Panc1 (cell line): Measurements from ENCODE around the gene COASY. TPM values are rescaled to one million over a fixed set of nuclear protein-coding genes. Genes with fewer than 3 reads are reported as not detected.
"Not testable (repeated sequence)": the region's sequence is repeated elsewhere in the genome, so short reads cannot be mapped to it uniquely, and the experiment has no call there.

Source experiments
- ATAC-seq: fragments of 200-7000 bp; cut with Tn5 transposase; 2 replicates; pipeline ENCODE4 v1.9.1; 2020; ENCODE audit warnings: mild to moderate bottlenecking, moderate library complexity
- BruUV-seq: library from RNA; stranded (reverse); fragments of 400-500 nt; replicated peaks from 2 replicates; lab custom pipeline; 2021; lab: Mats Ljungman, UMichigan
- CTCF ChIA-PET: fragments of 300-600 bp; sonication (Branson Sonifier 250); formaldehyde crosslinking; loops from one replicate; lab custom pipeline; 2022; ENCODE audit warnings: antibody characterized with exemption; lab: Charles Lee
- POLR2A ChIA-PET: fragments of 300-600 bp; sonication (Branson Sonifier 250); formaldehyde crosslinking; loops from one replicate; lab custom pipeline; 2022; ENCODE audit warnings: antibody characterized with exemption; lab: Charles Lee
- DNase-seq: peaks from one replicate; pipeline ENCODE4 v3.0.0-alpha.2; 2010; ENCODE audit warnings: low read depth, low spot score
- H3K27ac ChIP-seq: 2 replicates; pipeline ENCODE4 v1.5.1; 2011; ENCODE audit warnings: mild to moderate bottlenecking, low read length, inconsistent platforms
- H3K27me3 ChIP-seq: fragments of 200-500 bp; sonication (Bioruptor generic); 2 replicates; pipeline ENCODE4 v1.6.0; 2014; ENCODE audit warnings: low read length, inconsistent platforms; ENCODE audit not compliant: control insufficient read depth, insufficient read depth
- H3K36me3 ChIP-seq: fragments of 200-500 bp; sonication (Bioruptor generic); 2 replicates; pipeline ENCODE4 v1.5.1; 2014; ENCODE audit warnings: inconsistent platforms, mild to moderate bottlenecking, low read length, moderate library complexity; ENCODE audit not compliant: control insufficient read depth, insufficient read depth
- H3K4me1 ChIP-seq: 2 replicates; pipeline ENCODE4 v1.5.1; 2011; ENCODE audit warnings: inconsistent platforms, mild to moderate bottlenecking, low read length, moderate library complexity; ENCODE audit not compliant: control insufficient read depth, insufficient read depth
- H3K4me3 ChIP-seq, 2 experiments: 2 replicates each; pipeline ENCODE4 v1.5.1; 2011 to 2012; ENCODE audit warnings: low read depth in 2 of 2, low read length in 2 of 2, mild to moderate bottlenecking in 2 of 2, inconsistent platforms in 1 of 2, moderate library complexity in 1 of 2
- H3K9me3 ChIP-seq: fragments of 200-500 bp; sonication (Bioruptor generic); 2 replicates; pipeline ENCODE4 v1.5.1; 2014; ENCODE audit warnings: low read depth, mild to moderate bottlenecking, inconsistent platforms, low read length, moderate library complexity; ENCODE audit not compliant: control insufficient read depth, insufficient read depth
- POLR2AphosphoS5 ChIP-seq: IDR thresholded peaks from 2 replicates; pipeline ENCODE4 v1.6.1; 2012; ENCODE audit warnings: mild to moderate bottlenecking, low read depth, low read length, moderate library complexity
- SIN3A ChIP-seq: IDR thresholded peaks from 2 replicates; pipeline ENCODE4 v1.6.1; 2012; ENCODE audit warnings: low read depth, mild to moderate bottlenecking, low read length, moderate library complexity, borderline replicate concordance; ENCODE audit not compliant: insufficient read depth
- TCF7L2 ChIP-seq: IDR thresholded peaks from 2 replicates; pipeline ENCODE4 v1.6.1; 2011; ENCODE audit warnings: mild to moderate bottlenecking, low read depth, low read length, inconsistent platforms
- in situ Hi-C: cut with HindIII; loops from 2 replicates; pipeline ENCODE4 v1.10.0; 2016; ENCODE audit warnings: low sequenced_read_pairs, low pct_unique_long_range_greater_than_20kb
- intact Hi-C: fragments of 100-400 bp; cut with micrococcal nuclease; formaldehyde crosslinking; loops from one replicate; pipeline ENCODE4 v1.10.0; 2022; ENCODE audit not compliant: unreplicated experiment
- total RNA-seq: library from RNA; stranded (reverse); gene quantifications from one replicate; pipeline ENCODE4 v1.2.1, GENCODE V29; 2021; ENCODE audit not compliant: unreplicated experiment
- TF ChIP-seq, protein P1 (sequence below), 2 experiments: IDR thresholded peaks; 2 replicates each; pipeline ENCODE4 v1.6.1; 2011 to 2012; ENCODE audit warnings: low read depth in 2 of 2, control low read depth in 1 of 2, low read length in 1 of 2, mild to moderate bottlenecking in 1 of 2, moderate library complexity in 1 of 2; ENCODE audit not compliant: insufficient read depth in 1 of 2
- TF ChIP-seq, protein P2 (sequence below): fragments of 450-650 bp; IDR thresholded peaks from 2 replicates; pipeline ENCODE4 v1.5.1; 2017; ENCODE audit warnings: mild to moderate bottlenecking

The COASY gene
- total RNA-seq, 1 experiment from 2014 or later: 76.7 TPM

DNA sequence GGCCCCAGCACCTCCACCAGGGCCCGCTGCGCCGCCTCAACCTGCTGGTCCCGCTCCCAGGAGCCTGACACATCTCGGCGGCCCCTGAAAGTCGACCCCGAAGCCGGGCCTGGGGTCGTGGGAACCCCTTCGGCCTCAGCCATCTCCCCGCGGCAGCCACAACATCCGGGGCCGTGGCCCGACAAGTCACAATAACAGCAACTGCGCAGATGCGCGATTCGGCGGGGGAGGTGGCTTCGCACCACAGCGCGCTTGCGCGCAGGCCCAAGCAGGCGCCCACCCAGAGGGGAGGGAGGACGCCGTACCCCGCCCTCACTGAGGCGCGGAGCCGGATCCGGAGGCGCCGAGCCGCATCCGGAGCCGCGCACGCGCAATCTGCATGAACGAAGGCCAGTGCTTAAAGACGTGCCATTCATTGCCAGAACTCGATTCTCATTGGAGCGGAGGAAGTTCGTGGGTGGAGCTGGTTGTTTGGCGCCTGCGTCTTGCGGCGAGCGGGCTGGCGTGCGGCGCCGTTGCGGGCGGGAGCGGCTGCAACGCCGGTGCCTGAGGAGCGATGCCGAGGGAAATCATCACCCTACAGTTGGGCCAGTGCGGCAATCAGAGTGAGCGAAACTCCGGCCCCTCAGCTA, 47.4 kb downstream of the COASY start, which contains the start of the genes RETREG3 and TUBG1:
Gene RETREG3, minus strand, starts transcription at position 193 of the 632 bp plus-strand sequence. Its CDS starts 50 bp downstream, at position 143.
Gene TUBG1, plus strand, starts transcription at position 502 of the 632 bp plus-strand sequence. Its CDS starts 55 bp downstream, at position 557.
- H3K9me3 ChIP-seq: no peaks in the 10 kb centered on the region
- intact Hi-C loops (no loop called here), in situ Hi-C loops (no loop called here)
- peak within 1 kb of the TSS; percentile 92 to 97 for H3K4me3 ChIP-seq
- H3K4me1 ChIP-seq: peaks cover 11% of the 10 kb centered on the region
- ChIA-PET POLR2A (interaction anchor here (0.5 kb wide), 1 partner anchor 702 kb away, joined by 4 read pairs; no protein-coding TSS in a partner anchor), CTCF (no interaction called here)
- H3K36me3 ChIP-seq: peaks cover 3% of the 10 kb centered on the region
- H3K27me3 ChIP-seq: no peaks in the 10 kb centered on the region
- TF ChIP-seq, protein P1, sequence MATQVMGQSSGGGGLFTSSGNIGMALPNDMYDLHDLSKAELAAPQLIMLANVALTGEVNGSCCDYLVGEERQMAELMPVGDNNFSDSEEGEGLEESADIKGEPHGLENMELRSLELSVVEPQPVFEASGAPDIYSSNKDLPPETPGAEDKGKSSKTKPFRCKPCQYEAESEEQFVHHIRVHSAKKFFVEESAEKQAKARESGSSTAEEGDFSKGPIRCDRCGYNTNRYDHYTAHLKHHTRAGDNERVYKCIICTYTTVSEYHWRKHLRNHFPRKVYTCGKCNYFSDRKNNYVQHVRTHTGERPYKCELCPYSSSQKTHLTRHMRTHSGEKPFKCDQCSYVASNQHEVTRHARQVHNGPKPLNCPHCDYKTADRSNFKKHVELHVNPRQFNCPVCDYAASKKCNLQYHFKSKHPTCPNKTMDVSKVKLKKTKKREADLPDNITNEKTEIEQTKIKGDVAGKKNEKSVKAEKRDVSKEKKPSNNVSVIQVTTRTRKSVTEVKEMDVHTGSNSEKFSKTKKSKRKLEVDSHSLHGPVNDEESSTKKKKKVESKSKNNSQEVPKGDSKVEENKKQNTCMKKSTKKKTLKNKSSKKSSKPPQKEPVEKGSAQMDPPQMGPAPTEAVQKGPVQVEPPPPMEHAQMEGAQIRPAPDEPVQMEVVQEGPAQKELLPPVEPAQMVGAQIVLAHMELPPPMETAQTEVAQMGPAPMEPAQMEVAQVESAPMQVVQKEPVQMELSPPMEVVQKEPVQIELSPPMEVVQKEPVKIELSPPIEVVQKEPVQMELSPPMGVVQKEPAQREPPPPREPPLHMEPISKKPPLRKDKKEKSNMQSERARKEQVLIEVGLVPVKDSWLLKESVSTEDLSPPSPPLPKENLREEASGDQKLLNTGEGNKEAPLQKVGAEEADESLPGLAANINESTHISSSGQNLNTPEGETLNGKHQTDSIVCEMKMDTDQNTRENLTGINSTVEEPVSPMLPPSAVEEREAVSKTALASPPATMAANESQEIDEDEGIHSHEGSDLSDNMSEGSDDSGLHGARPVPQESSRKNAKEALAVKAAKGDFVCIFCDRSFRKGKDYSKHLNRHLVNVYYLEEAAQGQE (IDR thresholded peaks at IDR 0.05; ENCODE audit: insufficient read depth in 1 of 2, low read depth in 2 of 2, low read length in 1 of 2): no peak
- TF ChIP-seq TCF7L2 (no peak), POLR2AphosphoS5 (peak; percentile 83), SIN3A (peak; percentile 56; the same call in 1 of the 2 replicates)
- TF ChIP-seq, protein P2, sequence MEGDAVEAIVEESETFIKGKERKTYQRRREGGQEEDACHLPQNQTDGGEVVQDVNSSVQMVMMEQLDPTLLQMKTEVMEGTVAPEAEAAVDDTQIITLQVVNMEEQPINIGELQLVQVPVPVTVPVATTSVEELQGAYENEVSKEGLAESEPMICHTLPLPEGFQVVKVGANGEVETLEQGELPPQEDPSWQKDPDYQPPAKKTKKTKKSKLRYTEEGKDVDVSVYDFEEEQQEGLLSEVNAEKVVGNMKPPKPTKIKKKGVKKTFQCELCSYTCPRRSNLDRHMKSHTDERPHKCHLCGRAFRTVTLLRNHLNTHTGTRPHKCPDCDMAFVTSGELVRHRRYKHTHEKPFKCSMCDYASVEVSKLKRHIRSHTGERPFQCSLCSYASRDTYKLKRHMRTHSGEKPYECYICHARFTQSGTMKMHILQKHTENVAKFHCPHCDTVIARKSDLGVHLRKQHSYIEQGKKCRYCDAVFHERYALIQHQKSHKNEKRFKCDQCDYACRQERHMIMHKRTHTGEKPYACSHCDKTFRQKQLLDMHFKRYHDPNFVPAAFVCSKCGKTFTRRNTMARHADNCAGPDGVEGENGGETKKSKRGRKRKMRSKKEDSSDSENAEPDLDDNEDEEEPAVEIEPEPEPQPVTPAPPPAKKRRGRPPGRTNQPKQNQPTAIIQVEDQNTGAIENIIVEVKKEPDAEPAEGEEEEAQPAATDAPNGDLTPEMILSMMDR: no peak
- ATAC-seq: peak; percentile 96
- DNase-seq: peak; percentile 93
- peak within 1 kb of the TSS; percentile 89 for H3K27ac ChIP-seq
- no TSS peak for BruUV-seq

DNA sequence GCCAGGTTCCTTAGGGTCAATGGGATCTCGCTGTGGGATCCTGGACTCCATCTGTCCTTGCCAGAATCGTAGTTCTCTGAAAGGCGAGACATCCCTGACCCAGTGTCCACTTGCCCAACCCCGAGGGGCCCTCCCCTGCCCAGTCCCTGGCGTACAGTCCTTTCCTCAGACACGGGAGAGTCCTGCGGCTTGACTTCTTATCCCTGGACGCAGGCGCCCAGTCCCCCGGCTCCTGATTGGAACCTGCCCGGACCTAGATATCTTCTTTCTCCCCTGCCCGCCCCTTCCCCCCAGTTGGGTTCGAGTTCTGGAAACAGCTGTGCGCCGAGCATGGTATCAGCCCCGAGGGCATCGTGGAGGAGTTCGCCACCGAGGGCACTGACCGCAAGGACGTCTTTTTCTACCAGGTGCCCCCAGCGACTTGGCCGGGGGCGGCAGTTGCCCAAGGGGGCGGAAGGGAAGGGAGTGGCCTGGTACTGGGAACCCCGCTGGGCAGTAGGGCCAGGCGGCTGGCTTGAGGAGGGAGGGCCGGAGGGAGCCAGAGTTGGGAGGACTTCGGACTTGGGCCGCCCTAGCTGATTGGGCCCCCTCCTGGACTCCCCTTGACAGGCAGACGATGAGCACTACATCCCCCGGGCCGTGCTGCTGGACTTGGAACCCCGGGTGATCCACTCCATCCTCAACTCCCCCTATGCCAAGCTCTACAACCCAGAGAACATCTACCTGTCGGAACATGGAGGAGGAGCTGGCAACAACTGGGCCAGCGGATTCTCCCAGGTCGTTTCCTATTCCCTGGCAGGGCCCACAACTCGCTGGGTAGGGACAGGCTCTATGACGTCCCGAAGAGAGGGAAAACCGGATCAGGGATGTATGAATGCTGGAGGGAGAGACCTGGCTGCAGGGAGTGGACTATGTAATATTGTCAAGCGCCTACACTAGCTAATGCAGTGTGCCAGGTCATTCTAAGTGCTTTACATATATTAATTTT, 48.2 kb downstream of the COASY start:
- CTCF ChIA-PET, H3K27me3 ChIP-seq, DNase-seq, in situ Hi-C loops, intact Hi-C loops, H3K36me3 ChIP-seq, H3K9me3 ChIP-seq: not testable (repeated sequence)
- H3K4me1 ChIP-seq: peaks cover 11% of the 10 kb centered on the region
- H3K4me3 ChIP-seq: peak overlapping the region; percentile 75 to 97
- peak overlapping the region; percentile 89 for H3K27ac ChIP-seq
- peak; percentile 44 for ATAC-seq
- BruUV-seq: TSS peak; percentile 86
- POLR2A ChIA-PET: interaction anchor here (0.6 kb wide), 1 partner anchor 109 kb away, joined by 3 read pairs; no protein-coding TSS in a partner anchor
